NT2/D1 (cell line): Measurements from ENCODE around the gene DUSP5.

Experiments
- SUZ12 ChIP-seq: IDR thresholded peaks from 2 replicates; pipeline ENCODE4 v1.6.1; 2011; ENCODE audit not compliant: insufficient read length, insufficient read depth; ENCODE audit errors: extremely low read depth
- YY1 ChIP-seq: IDR thresholded peaks from 2 replicates; pipeline ENCODE4 v1.6.1; 2011; ENCODE audit not compliant: insufficient read length, insufficient read depth
- ZNF274 ChIP-seq: IDR thresholded peaks from 2 replicates; pipeline ENCODE4 v1.6.1; 2011; ENCODE audit warnings: mild to moderate bottlenecking, low read depth, low read length

DNA sequence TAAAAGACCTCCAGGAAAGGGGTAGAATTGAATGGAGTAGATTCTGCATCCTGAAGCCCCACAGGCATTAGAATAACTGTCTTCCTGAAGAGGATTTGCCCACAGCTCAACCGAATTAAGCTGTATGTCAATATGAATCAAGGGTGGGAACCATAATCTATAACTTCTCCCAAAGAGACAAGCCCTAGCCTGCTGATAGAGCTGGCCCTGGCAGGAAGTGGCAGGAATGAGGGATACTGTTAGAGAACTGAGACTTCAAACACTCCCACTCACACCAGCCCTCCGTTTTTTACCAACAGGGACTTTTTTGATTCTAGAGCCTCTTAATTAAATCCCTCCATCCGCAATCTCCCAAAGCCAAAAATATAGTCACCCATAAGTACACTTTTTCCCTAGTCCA, 12.2 kb upstream of the DUSP5 start:
- TF ChIP-seq YY1 (no peak), ZNF274 (no peak), SUZ12 (no peak)
